ENCODE measurements around the gene C1orf167. TPM values are rescaled to one million over a fixed set of nuclear protein-coding genes. Genes with fewer than 3 reads are reported as not detected.

Gene C1orf167
- total RNA-seq, 1 donor from 2014 or later = 1.3 TPM

- no peak for DNase-seq
Observed at GRCh38 chr1:11835441-11836225, 73.6 kb downstream of the C1orf167 start.

- no peak for DNase-seq
Observed at GRCh38 chr1:11836955-11837766, 75.2 kb downstream of the C1orf167 start.

GRCh38 chr1:11837767-11838348, 75.9 kb downstream of the C1orf167 start:
- DNase-seq = no peak

GRCh38 chr1:11838349-11839272, 76.6 kb downstream of the C1orf167 start:
- peak; percentile 80 for DNase-seq

Other genes starting within 250 kb of the C1orf167 start
- gene FBXO2, start 107.8 kb upstream of the C1orf167 start, total RNA-seq = 1.5 TPM
- gene FBXO44, start 107.3 kb upstream of the C1orf167 start, total RNA-seq = 5.8 TPM
- gene FBXO6, start 98.0 kb upstream of the C1orf167 start, total RNA-seq = 4.4 TPM
- 33.5 TPM for gene MAD2L2, start 81.0 kb upstream of the C1orf167 start, total RNA-seq
- 0.31 TPM for gene DRAXIN, start 70.5 kb upstream of the C1orf167 start, total RNA-seq
- gene AGTRAP, start 26.1 kb upstream of the C1orf167 start, total RNA-seq = 24.0 TPM
- 54.4 TPM for gene MTHFR, start 43.8 kb downstream of the C1orf167 start, total RNA-seq
- 16.3 TPM for gene CLCN6, start 44.0 kb downstream of the C1orf167 start, total RNA-seq
- gene NPPA, start 85.6 kb downstream of the C1orf167 start, total RNA-seq = 0.51 TPM
- not detected for gene NPPB, start 96.8 kb downstream of the C1orf167 start, total RNA-seq
- 51.3 TPM for gene KIAA2013, start 164.2 kb downstream of the C1orf167 start, total RNA-seq
- gene PLOD1, start 172.5 kb downstream of the C1orf167 start, total RNA-seq = 199 TPM
- 93.0 TPM for gene MFN2, start 218.3 kb downstream of the C1orf167 start, total RNA-seq